Measurements from ENCODE around the gene USP34. TPM values are rescaled to one million over a fixed set of nuclear protein-coding genes. Genes with fewer than 3 reads are reported as not detected.

The USP34 gene
- total RNA-seq, 1 experiment from 2014 or later, result 91.4 TPM

DNA sequence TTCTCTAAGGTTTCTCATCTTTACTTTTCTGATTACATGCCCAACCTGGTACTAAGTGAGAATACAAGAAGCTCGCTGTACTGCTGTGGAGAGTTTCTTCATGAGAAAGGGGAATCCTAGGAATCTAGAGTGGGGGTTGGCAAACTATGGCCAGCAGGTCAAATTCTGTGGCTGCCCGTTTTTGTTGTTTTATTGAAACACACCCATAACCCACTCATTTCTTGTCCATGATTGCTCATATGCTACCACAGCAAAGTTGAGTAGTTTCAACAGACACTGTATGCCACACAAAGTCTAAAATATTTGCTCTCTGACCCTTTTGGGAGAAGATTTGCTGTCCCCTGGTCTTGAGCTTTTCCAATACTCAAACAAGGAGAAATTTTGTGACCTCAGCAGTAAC, 250.1 kb downstream of the USP34 start:
- ChIA-PET CTCF (no interaction called here), POLR2A (no interaction called here)
- Histone ChIP-seq H3K27me3 (ENCODE audit: control insufficient read depth, insufficient read depth, low read length) (no peaks in the 10 kb centered on the region), H3K4me1 (ENCODE audit: control insufficient read depth, insufficient read depth, low read length) (no peaks in the 10 kb centered on the region), H3K9me3 (ENCODE audit: control insufficient read depth, insufficient read depth, low read depth, low read length) (no peaks in the 10 kb centered on the region), H3K36me3 (ENCODE audit: control insufficient read depth, insufficient read depth, low read length) (peaks cover 26% of the 10 kb centered on the region), H3K4me3 (ENCODE audit: low read depth in 2 of 2, low read length in 2 of 2) (no peak overlapping the region), H3K27ac (ENCODE audit: low read length) (no peak overlapping the region)
- TF ChIP-seq, protein P1, sequence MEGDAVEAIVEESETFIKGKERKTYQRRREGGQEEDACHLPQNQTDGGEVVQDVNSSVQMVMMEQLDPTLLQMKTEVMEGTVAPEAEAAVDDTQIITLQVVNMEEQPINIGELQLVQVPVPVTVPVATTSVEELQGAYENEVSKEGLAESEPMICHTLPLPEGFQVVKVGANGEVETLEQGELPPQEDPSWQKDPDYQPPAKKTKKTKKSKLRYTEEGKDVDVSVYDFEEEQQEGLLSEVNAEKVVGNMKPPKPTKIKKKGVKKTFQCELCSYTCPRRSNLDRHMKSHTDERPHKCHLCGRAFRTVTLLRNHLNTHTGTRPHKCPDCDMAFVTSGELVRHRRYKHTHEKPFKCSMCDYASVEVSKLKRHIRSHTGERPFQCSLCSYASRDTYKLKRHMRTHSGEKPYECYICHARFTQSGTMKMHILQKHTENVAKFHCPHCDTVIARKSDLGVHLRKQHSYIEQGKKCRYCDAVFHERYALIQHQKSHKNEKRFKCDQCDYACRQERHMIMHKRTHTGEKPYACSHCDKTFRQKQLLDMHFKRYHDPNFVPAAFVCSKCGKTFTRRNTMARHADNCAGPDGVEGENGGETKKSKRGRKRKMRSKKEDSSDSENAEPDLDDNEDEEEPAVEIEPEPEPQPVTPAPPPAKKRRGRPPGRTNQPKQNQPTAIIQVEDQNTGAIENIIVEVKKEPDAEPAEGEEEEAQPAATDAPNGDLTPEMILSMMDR (IDR thresholded peaks at IDR 0.05), result no peak
- TF ChIP-seq TCF7L2 (IDR thresholded peaks at IDR 0.05; ENCODE audit: low read depth, low read length) (no peak), POLR2AphosphoS5 (IDR thresholded peaks at IDR 0.05; ENCODE audit: low read depth, low read length) (no peak)
- no peak for ATAC-seq
- intact Hi-C loops (cut with micrococcal nuclease; ENCODE audit: unreplicated experiment) (no loop called here), in situ Hi-C loops (cut with HindIII; ENCODE audit: low pct_unique_long_range_greater_than_20kb, low sequenced_read_pairs) (no loop called here)
- no TSS peak for BruUV-seq (replicated peaks)
- DNase-seq (ENCODE audit: low read depth, low spot score), result no peak

DNA sequence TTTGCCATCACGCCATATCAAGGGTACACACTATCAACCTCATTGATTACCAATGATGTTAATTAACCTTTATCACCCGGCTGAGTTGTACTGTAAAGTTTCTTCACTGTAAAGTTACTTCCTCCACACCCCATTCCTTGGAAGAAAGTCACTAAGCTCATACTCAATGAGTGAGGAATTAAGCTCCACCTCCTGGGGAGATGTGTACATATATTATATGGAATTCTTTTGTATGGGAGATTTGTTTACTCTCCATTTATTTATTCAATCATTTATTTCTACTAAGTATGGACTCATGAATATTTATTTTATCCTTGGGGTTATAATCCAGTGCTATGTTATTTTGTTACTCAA, 252.1 kb downstream of the USP34 start:
- peaks cover 19% of the 10 kb centered on the region for H3K36me3 ChIP-seq (ENCODE audit: control insufficient read depth, insufficient read depth, low read length)
- ChIA-PET CTCF (no interaction called here), POLR2A (no interaction called here)
- BruUV-seq (replicated peaks), result no TSS peak
- H3K27me3 ChIP-seq (ENCODE audit: control insufficient read depth, insufficient read depth, low read length), result no peaks in the 10 kb centered on the region
- TF ChIP-seq POLR2AphosphoS5 (IDR thresholded peaks at IDR 0.05; ENCODE audit: low read depth, low read length), result no peak
- intact Hi-C loops (cut with micrococcal nuclease; ENCODE audit: unreplicated experiment), result no loop called here
- H3K27ac ChIP-seq (ENCODE audit: low read length), result no peak overlapping the region
- in situ Hi-C loops (cut with HindIII; ENCODE audit: low pct_unique_long_range_greater_than_20kb, low sequenced_read_pairs), result no loop called here
- H3K9me3 ChIP-seq (ENCODE audit: control insufficient read depth, insufficient read depth, low read depth, low read length), result no peaks in the 10 kb centered on the region
- H3K4me1 ChIP-seq (ENCODE audit: control insufficient read depth, insufficient read depth, low read length), result no peaks in the 10 kb centered on the region
- no peak for ATAC-seq
- DNase-seq (ENCODE audit: low read depth, low spot score), result no peak
- no peak overlapping the region for H3K4me3 ChIP-seq (ENCODE audit: low read depth in 2 of 2, low read length in 2 of 2)

DNA sequence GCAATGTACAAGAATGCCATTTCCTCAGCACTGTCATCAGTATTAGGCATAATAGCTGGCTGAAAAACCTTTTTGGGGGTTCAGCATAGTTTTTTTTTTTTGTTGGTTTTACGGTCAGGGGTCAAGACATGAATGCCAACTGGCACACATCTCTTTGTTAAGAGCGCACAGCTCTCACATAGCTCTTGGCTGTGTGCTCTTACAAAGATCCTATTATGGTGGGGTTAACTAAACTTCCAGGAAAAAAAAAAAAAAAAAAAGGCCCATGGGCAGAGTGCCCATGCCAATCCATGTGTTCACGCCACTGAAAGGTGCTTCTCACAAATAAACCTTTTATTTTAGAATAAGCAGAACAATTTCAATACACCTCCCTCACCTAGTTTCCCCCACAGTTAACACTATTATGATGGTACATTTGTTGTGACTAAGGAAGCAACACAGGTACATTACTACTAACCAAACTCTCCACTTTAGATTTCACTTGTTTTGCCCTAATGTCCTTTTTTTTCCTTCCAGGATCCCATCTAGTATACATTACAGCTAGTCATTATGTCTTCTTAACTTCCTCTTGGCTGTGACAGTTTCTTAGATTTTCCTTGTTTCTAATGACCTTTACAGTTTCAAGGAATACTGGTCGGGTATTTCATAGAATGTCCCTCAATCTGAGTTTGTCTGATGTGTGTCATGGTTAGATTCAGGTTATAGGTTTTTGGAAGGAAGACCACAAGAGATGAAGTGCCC, 252.6 kb downstream of the USP34 start:
- intact Hi-C loops (cut with micrococcal nuclease; ENCODE audit: unreplicated experiment), result no loop called here
- no peak overlapping the region for H3K27ac ChIP-seq (ENCODE audit: low read length)

More for the DNA sequence above, 252.6 kb downstream of the USP34 start:
- in situ Hi-C loops (cut with HindIII; ENCODE audit: low pct_unique_long_range_greater_than_20kb, low sequenced_read_pairs), result no loop called here
- ATAC-seq (no peak), DNase-seq (ENCODE audit: low read depth, low spot score) (no peak)
- H3K9me3 ChIP-seq (ENCODE audit: control insufficient read depth, insufficient read depth, low read depth, low read length), result no peaks in the 10 kb centered on the region
- TF ChIP-seq SIN3A (IDR thresholded peaks at IDR 0.05; ENCODE audit: borderline replicate concordance, insufficient read depth, low read depth, low read length) (no peak), TCF7L2 (IDR thresholded peaks at IDR 0.05; ENCODE audit: low read depth, low read length) (no peak)
- TF ChIP-seq, protein P1 (IDR thresholded peaks at IDR 0.05), result no peak
- TF ChIP-seq, protein P2, sequence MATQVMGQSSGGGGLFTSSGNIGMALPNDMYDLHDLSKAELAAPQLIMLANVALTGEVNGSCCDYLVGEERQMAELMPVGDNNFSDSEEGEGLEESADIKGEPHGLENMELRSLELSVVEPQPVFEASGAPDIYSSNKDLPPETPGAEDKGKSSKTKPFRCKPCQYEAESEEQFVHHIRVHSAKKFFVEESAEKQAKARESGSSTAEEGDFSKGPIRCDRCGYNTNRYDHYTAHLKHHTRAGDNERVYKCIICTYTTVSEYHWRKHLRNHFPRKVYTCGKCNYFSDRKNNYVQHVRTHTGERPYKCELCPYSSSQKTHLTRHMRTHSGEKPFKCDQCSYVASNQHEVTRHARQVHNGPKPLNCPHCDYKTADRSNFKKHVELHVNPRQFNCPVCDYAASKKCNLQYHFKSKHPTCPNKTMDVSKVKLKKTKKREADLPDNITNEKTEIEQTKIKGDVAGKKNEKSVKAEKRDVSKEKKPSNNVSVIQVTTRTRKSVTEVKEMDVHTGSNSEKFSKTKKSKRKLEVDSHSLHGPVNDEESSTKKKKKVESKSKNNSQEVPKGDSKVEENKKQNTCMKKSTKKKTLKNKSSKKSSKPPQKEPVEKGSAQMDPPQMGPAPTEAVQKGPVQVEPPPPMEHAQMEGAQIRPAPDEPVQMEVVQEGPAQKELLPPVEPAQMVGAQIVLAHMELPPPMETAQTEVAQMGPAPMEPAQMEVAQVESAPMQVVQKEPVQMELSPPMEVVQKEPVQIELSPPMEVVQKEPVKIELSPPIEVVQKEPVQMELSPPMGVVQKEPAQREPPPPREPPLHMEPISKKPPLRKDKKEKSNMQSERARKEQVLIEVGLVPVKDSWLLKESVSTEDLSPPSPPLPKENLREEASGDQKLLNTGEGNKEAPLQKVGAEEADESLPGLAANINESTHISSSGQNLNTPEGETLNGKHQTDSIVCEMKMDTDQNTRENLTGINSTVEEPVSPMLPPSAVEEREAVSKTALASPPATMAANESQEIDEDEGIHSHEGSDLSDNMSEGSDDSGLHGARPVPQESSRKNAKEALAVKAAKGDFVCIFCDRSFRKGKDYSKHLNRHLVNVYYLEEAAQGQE (IDR thresholded peaks at IDR 0.05; ENCODE audit: insufficient read depth in 1 of 2, low read depth in 2 of 2, low read length in 1 of 2), result no peak
- CTCF ChIA-PET, result no interaction called here
- no peaks in the 10 kb centered on the region for H3K4me1 ChIP-seq (ENCODE audit: control insufficient read depth, insufficient read depth, low read length)
- POLR2A ChIA-PET, result no interaction called here
- peaks cover 23% of the 10 kb centered on the region for H3K36me3 ChIP-seq (ENCODE audit: control insufficient read depth, insufficient read depth, low read length)
- no peaks in the 10 kb centered on the region for H3K27me3 ChIP-seq (ENCODE audit: control insufficient read depth, insufficient read depth, low read length)
- H3K4me3 ChIP-seq (ENCODE audit: low read depth in 2 of 2, low read length in 2 of 2), result no peak overlapping the region
- TSS peak; percentile 42 for BruUV-seq (replicated peaks)
